Measurements from ENCODE around the gene C1orf74.

Gene C1orf74

DNA sequence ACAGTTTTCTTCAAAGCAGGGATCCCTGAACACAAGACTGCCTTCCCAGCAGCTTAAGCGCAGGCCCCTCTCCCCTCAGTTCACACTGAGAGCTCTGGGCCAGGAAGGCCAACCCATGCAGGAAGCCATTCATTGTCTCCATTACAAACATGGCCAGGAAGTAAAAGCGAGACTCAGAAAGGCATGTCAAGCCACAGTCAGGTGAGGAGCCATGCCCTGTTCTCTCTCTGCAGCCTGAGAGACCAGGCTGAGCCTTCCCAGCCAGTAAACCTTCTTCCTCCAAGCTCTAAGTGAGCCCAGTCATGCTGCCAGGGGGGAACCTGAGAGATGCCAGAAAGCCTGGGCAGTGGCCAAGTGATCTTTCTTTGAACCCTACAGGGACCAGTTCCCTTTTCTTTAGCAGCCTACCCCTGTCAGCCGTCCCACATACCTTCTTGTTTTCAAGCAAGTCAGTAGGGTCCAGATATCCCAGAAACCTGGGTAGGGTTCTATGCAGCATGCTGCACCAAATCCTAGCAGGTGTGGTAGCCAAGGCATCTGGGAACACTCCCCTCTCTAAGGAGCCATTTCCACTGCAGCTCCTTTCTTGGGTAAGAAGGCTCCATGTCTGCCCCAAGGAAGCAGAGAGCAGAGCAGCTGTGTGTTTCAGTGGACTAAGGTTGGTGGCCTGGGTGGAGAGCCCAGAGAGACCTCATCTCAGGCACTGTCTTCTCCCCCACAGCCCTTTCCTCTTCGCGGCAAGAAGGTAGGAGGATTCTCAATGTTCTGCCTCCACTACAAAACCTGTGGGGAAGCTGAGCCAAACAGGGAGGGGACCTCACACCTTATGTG is 27.5 kb downstream of the C1orf74 start:
- Histone ChIP-seq H3K4me2 (ENCODE audit: low read length) (peak overlapping the region; percentile 98), H2AFZ (ENCODE audit: low read depth, low read length) (peak overlapping the region; percentile 17; the same call in 1 of the 2 replicates), H3K4me3 (ENCODE audit: low read length) (peak overlapping the region; percentile 80), H3K79me2 (ENCODE audit: low read length) (peaks cover 12% of the 10 kb centered on the region; the same call in 1 of the 2 replicates), H3K27me3 (ENCODE audit: low read depth, low read length) (no peaks in the 10 kb centered on the region), H3K9ac (ENCODE audit: low read length) (peak overlapping the region; percentile 86), H3K9me3 (ENCODE audit: insufficient read depth, low read length) (no peaks in the 10 kb centered on the region), H4K20me1 (ENCODE audit: insufficient read depth, low read length) (no peaks in the 10 kb centered on the region), H3K4me1 (ENCODE audit: low read length) (peaks cover 55% of the 10 kb centered on the region), H3K27ac (ENCODE audit: low read length) (peak overlapping the region; percentile 88), H3K36me3 (replicated peaks; ENCODE audit: low read depth, low read length) (peaks cover 15% of the 10 kb centered on the region)
- TF ChIP-seq, protein P1, sequence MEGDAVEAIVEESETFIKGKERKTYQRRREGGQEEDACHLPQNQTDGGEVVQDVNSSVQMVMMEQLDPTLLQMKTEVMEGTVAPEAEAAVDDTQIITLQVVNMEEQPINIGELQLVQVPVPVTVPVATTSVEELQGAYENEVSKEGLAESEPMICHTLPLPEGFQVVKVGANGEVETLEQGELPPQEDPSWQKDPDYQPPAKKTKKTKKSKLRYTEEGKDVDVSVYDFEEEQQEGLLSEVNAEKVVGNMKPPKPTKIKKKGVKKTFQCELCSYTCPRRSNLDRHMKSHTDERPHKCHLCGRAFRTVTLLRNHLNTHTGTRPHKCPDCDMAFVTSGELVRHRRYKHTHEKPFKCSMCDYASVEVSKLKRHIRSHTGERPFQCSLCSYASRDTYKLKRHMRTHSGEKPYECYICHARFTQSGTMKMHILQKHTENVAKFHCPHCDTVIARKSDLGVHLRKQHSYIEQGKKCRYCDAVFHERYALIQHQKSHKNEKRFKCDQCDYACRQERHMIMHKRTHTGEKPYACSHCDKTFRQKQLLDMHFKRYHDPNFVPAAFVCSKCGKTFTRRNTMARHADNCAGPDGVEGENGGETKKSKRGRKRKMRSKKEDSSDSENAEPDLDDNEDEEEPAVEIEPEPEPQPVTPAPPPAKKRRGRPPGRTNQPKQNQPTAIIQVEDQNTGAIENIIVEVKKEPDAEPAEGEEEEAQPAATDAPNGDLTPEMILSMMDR (IDR thresholded peaks at IDR 0.05; ENCODE audit: low read depth, low read length): no peak
- TF ChIP-seq EZH2phosphoT487 (IDR thresholded peaks at IDR 0.05; ENCODE audit: low read depth): no peak

DNA sequence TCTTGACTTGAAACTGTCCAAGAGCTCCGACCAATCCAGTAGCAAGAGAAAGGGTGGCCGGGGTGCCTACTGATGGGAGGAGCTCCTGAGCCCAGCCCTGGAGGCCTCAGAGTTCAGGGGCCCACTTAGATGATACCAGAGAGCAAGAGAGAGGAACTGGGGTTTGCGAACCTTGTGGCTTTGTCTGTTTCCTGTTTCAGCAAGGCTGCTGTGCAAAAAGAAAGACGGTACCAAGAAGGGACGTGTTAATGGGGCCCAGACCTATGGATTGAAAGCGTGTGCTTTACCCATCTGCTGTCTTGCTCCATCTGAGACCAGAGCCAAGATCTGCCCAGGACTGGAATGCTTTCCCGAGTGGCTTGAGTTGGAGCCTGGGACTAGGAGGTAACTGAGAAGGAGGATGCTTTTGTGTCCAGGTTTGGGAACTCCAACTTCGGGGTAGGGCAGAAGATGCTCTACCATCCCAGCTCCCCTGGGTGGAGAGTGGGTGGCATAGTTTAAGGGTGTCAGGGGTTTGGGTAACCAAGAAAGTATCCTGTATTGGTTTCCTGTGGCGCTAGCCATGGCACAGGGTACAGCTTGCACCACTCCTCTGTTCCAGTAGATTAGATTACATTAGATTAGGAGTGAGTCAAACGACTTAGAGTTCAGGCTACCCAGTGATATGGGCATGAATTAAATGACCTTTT is 28.3 kb downstream of the C1orf74 start, which contains the start of gene TRAF3IP3:
TRAF3IP3 (plus strand) TSS at position 128 of the 689 bp plus-strand sequence. CDS start 3,987 bp downstream, outside the sequence.
- Histone ChIP-seq H3K27ac (ENCODE audit: low read length) (peak within 1 kb of the TSS; percentile 88), H3K4me3 (ENCODE audit: low read length) (peak within 1 kb of the TSS; percentile 80), H3K36me3 (replicated peaks; ENCODE audit: low read depth, low read length) (peaks cover 11% of the 10 kb centered on the region), H3K9me3 (ENCODE audit: insufficient read depth, low read length) (no peaks in the 10 kb centered on the region), H3K9ac (ENCODE audit: low read length) (peak within 1 kb of the TSS; percentile 86), H3K4me2 (ENCODE audit: low read length) (peak within 1 kb of the TSS; percentile 98), H2AFZ (ENCODE audit: low read depth, low read length) (peak within 1 kb of the TSS; percentile 91), H3K79me2 (ENCODE audit: low read length) (peaks cover 12% of the 10 kb centered on the region; the same call in 1 of the 2 replicates), H3K4me1 (ENCODE audit: low read length) (peaks cover 62% of the 10 kb centered on the region), H3K27me3 (ENCODE audit: low read depth, low read length) (no peaks in the 10 kb centered on the region), H4K20me1 (ENCODE audit: insufficient read depth, low read length) (no peaks in the 10 kb centered on the region)
- TF ChIP-seq, protein P1 (IDR thresholded peaks at IDR 0.05; ENCODE audit: low read depth, low read length): no peak
- TF ChIP-seq EZH2phosphoT487 (IDR thresholded peaks at IDR 0.05; ENCODE audit: low read depth): no peak

DNA sequence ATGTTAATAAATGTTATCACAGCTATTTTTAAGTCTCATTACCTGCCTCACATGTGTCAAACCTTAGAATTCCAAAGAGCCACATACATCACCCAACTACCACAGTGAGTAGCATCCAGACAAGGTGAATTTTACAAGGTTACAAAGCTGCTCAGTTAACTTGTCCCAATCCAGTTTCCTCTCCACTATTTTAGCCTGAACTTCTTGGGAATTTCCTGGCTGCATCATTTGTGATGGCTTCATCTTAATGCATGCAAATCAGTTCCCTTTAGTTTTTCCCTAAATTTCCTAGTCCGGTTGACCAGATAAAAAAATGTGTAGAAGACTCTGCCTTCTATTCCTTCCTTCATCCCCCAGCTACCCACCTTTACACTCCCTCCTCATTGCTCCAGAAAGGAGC is 29.1 kb downstream of the C1orf74 start:
- Histone ChIP-seq H2AFZ (ENCODE audit: low read depth, low read length) (peak overlapping the region; percentile 91), H3K79me2 (ENCODE audit: low read length) (peaks cover 12% of the 10 kb centered on the region; the same call in 1 of the 2 replicates), H3K9me3 (ENCODE audit: insufficient read depth, low read length) (no peaks in the 10 kb centered on the region), H3K27ac (ENCODE audit: low read length) (peak overlapping the region; percentile 88), H3K36me3 (replicated peaks; ENCODE audit: low read depth, low read length) (peaks cover 6% of the 10 kb centered on the region), H4K20me1 (ENCODE audit: insufficient read depth, low read length) (no peaks in the 10 kb centered on the region), H3K4me3 (ENCODE audit: low read length) (peak overlapping the region; percentile 80), H3K27me3 (ENCODE audit: low read depth, low read length) (no peaks in the 10 kb centered on the region), H3K4me1 (ENCODE audit: low read length) (peaks cover 67% of the 10 kb centered on the region), H3K9ac (ENCODE audit: low read length) (peak overlapping the region; percentile 86), H3K4me2 (ENCODE audit: low read length) (peak overlapping the region; percentile 98)
- TF ChIP-seq, protein P1 (IDR thresholded peaks at IDR 0.05; ENCODE audit: low read depth, low read length): no peak
- no peak for TF ChIP-seq EZH2phosphoT487 (IDR thresholded peaks at IDR 0.05; ENCODE audit: low read depth)

DNA sequence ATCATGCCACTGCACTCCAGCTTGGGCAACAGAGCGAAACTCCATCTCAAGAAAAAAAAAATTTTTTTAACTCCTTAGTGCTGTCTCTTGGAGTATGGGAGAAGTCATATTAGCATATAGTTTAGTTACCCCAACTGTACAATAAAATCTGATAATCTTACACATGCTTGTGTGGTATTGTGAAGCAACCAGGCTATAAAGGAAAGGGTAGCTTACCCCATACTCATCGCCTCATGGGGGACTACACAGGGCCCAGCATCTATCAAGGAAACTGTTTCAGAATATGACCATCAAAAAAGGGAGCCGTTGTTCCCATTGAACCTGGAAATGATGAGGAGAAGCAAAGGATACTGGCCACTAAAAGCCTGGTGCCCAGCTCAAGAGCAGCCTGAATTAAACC is 31.5 kb downstream of the C1orf74 start:
- Histone ChIP-seq H3K9me3 (ENCODE audit: insufficient read depth, low read length) (no peaks in the 10 kb centered on the region), H3K4me3 (ENCODE audit: low read length) (no peak overlapping the region), H3K36me3 (replicated peaks; ENCODE audit: low read depth, low read length) (no peaks in the 10 kb centered on the region), H3K27me3 (ENCODE audit: low read depth, low read length) (no peaks in the 10 kb centered on the region), H3K4me2 (ENCODE audit: low read length) (no peak overlapping the region), H4K20me1 (ENCODE audit: insufficient read depth, low read length) (no peaks in the 10 kb centered on the region), H2AFZ (ENCODE audit: low read depth, low read length) (no peak overlapping the region), H3K27ac (ENCODE audit: low read length) (no peak overlapping the region), H3K9ac (ENCODE audit: low read length) (no peak overlapping the region), H3K4me1 (ENCODE audit: low read length) (peaks cover 82% of the 10 kb centered on the region), H3K79me2 (ENCODE audit: low read length) (peaks cover 12% of the 10 kb centered on the region; the same call in 1 of the 2 replicates)
- TF ChIP-seq, protein P1 (IDR thresholded peaks at IDR 0.05; ENCODE audit: low read depth, low read length): no peak
- no peak for TF ChIP-seq EZH2phosphoT487 (IDR thresholded peaks at IDR 0.05; ENCODE audit: low read depth)
